IPS DF 19.7 (cell line): ENCODE data around the gene UBAC1.
"Not testable (repeated sequence)": the region's sequence is repeated elsewhere in the genome, so short reads cannot be mapped to it uniquely, and the experiment has no call there.

ENCODE experiments used
- DNase-seq: peaks from one replicate; pipeline ENCODE4 v3.0.0-alpha.2; 2013; ENCODE audit warnings: low read depth, low spot score

The UBAC1 gene

GRCh38 chr9:135921749-135922310 lies 39.3 kb downstream of the UBAC1 start:
- DNase-seq = no peak

GRCh38 chr9:135920973-135921585 lies 40.1 kb downstream of the UBAC1 start:
- DNase-seq = no peak

GRCh38 chr9:135920256-135920930 lies 40.8 kb downstream of the UBAC1 start:
- no peak for DNase-seq

- DNase-seq = no peak
Observed at GRCh38 chr9:135919318-135919890, 41.8 kb downstream of the UBAC1 start.

- not testable (repeated sequence) for DNase-seq
Observed at GRCh38 chr9:135916227-135916626, 44.9 kb downstream of the UBAC1 start.

- no peak for DNase-seq
Observed at GRCh38 chr9:135914921-135915320, 46.3 kb downstream of the UBAC1 start.

- not testable (repeated sequence) for DNase-seq
Observed at GRCh38 chr9:135911233-135911632, 49.9 kb downstream of the UBAC1 start.

- no peak for DNase-seq
Observed at GRCh38 chr9:135910757-135911156, 50.4 kb downstream of the UBAC1 start.

GRCh38 chr9:135910216-135910615 lies 51.0 kb downstream of the UBAC1 start:
- no peak for DNase-seq

GRCh38 chr9:135909371-135909770 lies 51.8 kb downstream of the UBAC1 start:
- no peak for DNase-seq

- DNase-seq = no peak
Observed at GRCh38 chr9:135908754-135909204, 52.4 kb downstream of the UBAC1 start.

GRCh38 chr9:135908093-135908753 lies 53.0 kb downstream of the UBAC1 start:
- no peak for DNase-seq

- DNase-seq = peak; percentile 28
Observed at GRCh38 chr9:135907431-135908092, 53.6 kb downstream of the UBAC1 start, which contains the start of gene CAMSAP1. CAMSAP1 (minus strand) TSS chr9:135907546; CDS start chr9:135907159, 387 bp downstream.

- no peak for DNase-seq
Observed at GRCh38 chr9:135907006-135907430, 54.2 kb downstream of the UBAC1 start.

- DNase-seq = no peak
Observed at GRCh38 chr9:135906291-135907005, 54.7 kb downstream of the UBAC1 start.

- no peak for DNase-seq
Observed at GRCh38 chr9:135905380-135906258, 55.6 kb downstream of the UBAC1 start.

- no peak for DNase-seq
Observed at GRCh38 chr9:135903786-135904520, 57.2 kb downstream of the UBAC1 start.

GRCh38 chr9:135903358-135903656 lies 57.9 kb downstream of the UBAC1 start:
- DNase-seq = no peak

- DNase-seq = no peak
Observed at GRCh38 chr9:135902655-135903357, 58.4 kb downstream of the UBAC1 start.
